ENCODE data around the gene FANCC.

FANCC gene

GRCh38 chr9:95185956-95186355 lies 131.6 kb downstream of the FANCC start:
- peak; percentile 68 for DNase-seq

GRCh38 chr9:95182854-95183563 lies 134.5 kb downstream of the FANCC start:
- DNase-seq: no peak

GRCh38 chr9:95181835-95182234 lies 135.7 kb downstream of the FANCC start:
- no peak for DNase-seq

- peak; percentile 20 for DNase-seq
Measured at GRCh38 chr9:95181226-95181818, 136.2 kb downstream of the FANCC start.

- no peak for DNase-seq
Measured at GRCh38 chr9:95177617-95178016, 139.9 kb downstream of the FANCC start.

GRCh38 chr9:95176755-95177319 lies 140.7 kb downstream of the FANCC start:
- no peak for DNase-seq

GRCh38 chr9:95175523-95175922 lies 142.0 kb downstream of the FANCC start:
- no peak for DNase-seq

- no peak for DNase-seq
Measured at GRCh38 chr9:95174038-95174437, 143.5 kb downstream of the FANCC start.

GRCh38 chr9:95171596-95171995 lies 145.9 kb downstream of the FANCC start:
- no peak for DNase-seq

- no peak for DNase-seq
Measured at GRCh38 chr9:95171001-95171400, 146.5 kb downstream of the FANCC start.

- peak; percentile 71 for DNase-seq
Measured at GRCh38 chr9:95167998-95168397, 149.5 kb downstream of the FANCC start.

- DNase-seq: no peak
Measured at GRCh38 chr9:95165004-95165403, 152.5 kb downstream of the FANCC start.

GRCh38 chr9:95157481-95158151 lies 159.9 kb downstream of the FANCC start:
- peak; percentile 38 for DNase-seq

GRCh38 chr9:95156074-95156473 lies 161.4 kb downstream of the FANCC start:
- no peak for DNase-seq

GRCh38 chr9:95155220-95155619 lies 162.3 kb downstream of the FANCC start:
- DNase-seq: no peak

GRCh38 chr9:95150903-95151302 lies 166.6 kb downstream of the FANCC start:
- DNase-seq: no peak

- DNase-seq: no peak
Measured at GRCh38 chr9:95148208-95148520, 169.3 kb downstream of the FANCC start.

- DNase-seq: no peak
Measured at GRCh38 chr9:95147452-95148207, 169.9 kb downstream of the FANCC start.

GRCh38 chr9:95143591-95144561 lies 173.6 kb downstream of the FANCC start:
- no peak for DNase-seq

- no peak for DNase-seq
Measured at GRCh38 chr9:95142728-95143127, 174.8 kb downstream of the FANCC start.

GRCh38 chr9:95142315-95142714 lies 175.2 kb downstream of the FANCC start:
- DNase-seq: no peak

GRCh38 chr9:95140821-95141220 lies 176.7 kb downstream of the FANCC start:
- DNase-seq: no peak
